Peyer's patch (tissue), 4 donors: ENCODE measurements around the gene DVL2. TPM values are rescaled to one million over a fixed set of nuclear protein-coding genes. Genes with fewer than 3 reads are reported as not detected.

Experiments used
- DNase-seq, 3 donors: peaks; one replicate each; pipeline ENCODE4 v3.0.0-alpha.2; 2017 to 2019
- H3K27ac ChIP-seq, 4 donors: fragments of 200-600 bp; sonication (generic); one replicate each; pipeline ENCODE4 v1.5.1; 2016 to 2019
- H3K27me3 ChIP-seq, 2 donors: fragments of 200-600 bp; sonication (generic); one replicate each; pipeline ENCODE4 v1.5.1; 2019
- H3K36me3 ChIP-seq, 3 donors: fragments of 200-600 bp; sonication (generic); one replicate each; pipeline ENCODE4 v1.5.1; 2016 to 2019
- H3K4me1 ChIP-seq, 4 donors: fragments of 200-600 bp; sonication (generic); one replicate each; pipeline ENCODE4 v1.5.1; 2016 to 2019
- H3K4me3 ChIP-seq, 4 donors: fragments of 200-600 bp; sonication (generic); 1 replicate in 3 of 4; 2 replicates in 1 of 4; pipeline ENCODE4 v1.5.1; 2016 to 2019; ENCODE audit warnings: mild to moderate bottlenecking in 1 of 4
- H3K9me3 ChIP-seq, 4 donors: fragments of 200-600 bp; sonication (generic); one replicate each; pipeline ENCODE4 v1.5.1; 2016 to 2019; ENCODE audit warnings: mild to moderate bottlenecking in 1 of 4
- POLR2A ChIP-seq, 2 donors: fragments of 450-650 bp; IDR thresholded peaks; one replicate each; pipeline ENCODE4 v1.5.1; 2017; ENCODE audit warnings: antibody characterized with exemption in 2 of 2, mild to moderate bottlenecking in 2 of 2, moderate library complexity in 2 of 2
- total RNA-seq, 4 donors: library from RNA; depleted of rRNA; stranded (reverse); fragments of >200 nt; gene quantifications; one replicate each; pipeline ENCODE4 v1.1.0, GENCODE V29; 2016
- TF ChIP-seq, protein P1 (sequence below), 6 experiments: fragments of 450-650 bp in 4 of 6; fragments of 200-600 bp in 2 of 6; sonication (generic) in 1 of 6; IDR thresholded peaks; one replicate each; pipeline ENCODE4 v1.5.1; 2017 to 2019; ENCODE audit warnings: antibody characterized with exemption in 6 of 6, mild to moderate bottlenecking in 3 of 6, moderate library complexity in 1 of 6

Gene DVL2
- total RNA-seq, 4 donors from 2014 or later = 42.1 to 61.9 (median 50.1) TPM

DNA sequence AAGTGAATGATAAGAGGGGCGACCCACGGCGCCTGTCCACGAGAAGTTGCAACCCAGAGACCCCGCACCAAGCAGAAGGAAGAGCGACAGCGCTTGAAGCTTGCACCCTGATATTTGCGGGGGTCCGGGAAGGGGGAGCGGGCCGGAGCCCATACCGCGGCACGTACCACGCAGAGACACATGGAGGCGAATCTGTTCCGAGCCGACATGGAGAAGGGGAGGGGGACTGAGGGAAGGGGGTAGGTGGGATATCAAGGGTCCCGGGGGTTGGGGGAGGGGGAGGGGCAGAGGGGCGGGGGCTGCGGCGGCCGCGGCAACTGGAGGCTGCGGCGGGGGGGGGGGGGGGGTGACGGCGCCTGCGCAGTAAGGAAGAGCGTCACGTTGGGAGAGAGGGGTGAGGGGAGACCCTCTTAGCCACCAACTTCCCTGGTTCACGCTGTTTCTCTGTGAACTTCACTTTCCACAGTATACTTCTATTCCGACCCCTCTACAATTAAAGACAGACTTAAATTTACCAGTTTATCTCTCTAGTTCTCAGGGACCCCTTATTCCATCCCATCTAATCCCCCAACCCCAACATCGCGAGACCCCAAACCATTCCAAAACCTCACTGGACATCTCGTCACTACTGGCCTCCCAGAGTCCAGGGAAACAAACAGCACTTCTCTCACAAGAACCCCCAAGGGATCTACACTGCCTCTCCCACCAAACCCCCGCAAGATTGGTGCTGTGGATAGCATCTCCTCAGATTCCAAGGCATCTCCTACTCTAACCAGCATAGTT lies 22.6 kb downstream of the DVL2 start:
- Histone ChIP-seq H3K27me3 (no peaks in the 10 kb centered on the region), H3K4me3 (no peak overlapping the region), H3K9me3 (no peaks in the 10 kb centered on the region), H3K36me3 (no peaks in the 10 kb centered on the region), H3K4me1 (peaks cover 0 to 27% (median 0%) of the 10 kb centered on the region in 4 donors), H3K27ac (no peak overlapping the region)
- DNase-seq = no peak
- TF ChIP-seq, protein P1, sequence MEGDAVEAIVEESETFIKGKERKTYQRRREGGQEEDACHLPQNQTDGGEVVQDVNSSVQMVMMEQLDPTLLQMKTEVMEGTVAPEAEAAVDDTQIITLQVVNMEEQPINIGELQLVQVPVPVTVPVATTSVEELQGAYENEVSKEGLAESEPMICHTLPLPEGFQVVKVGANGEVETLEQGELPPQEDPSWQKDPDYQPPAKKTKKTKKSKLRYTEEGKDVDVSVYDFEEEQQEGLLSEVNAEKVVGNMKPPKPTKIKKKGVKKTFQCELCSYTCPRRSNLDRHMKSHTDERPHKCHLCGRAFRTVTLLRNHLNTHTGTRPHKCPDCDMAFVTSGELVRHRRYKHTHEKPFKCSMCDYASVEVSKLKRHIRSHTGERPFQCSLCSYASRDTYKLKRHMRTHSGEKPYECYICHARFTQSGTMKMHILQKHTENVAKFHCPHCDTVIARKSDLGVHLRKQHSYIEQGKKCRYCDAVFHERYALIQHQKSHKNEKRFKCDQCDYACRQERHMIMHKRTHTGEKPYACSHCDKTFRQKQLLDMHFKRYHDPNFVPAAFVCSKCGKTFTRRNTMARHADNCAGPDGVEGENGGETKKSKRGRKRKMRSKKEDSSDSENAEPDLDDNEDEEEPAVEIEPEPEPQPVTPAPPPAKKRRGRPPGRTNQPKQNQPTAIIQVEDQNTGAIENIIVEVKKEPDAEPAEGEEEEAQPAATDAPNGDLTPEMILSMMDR (IDR thresholded peaks at IDR 0.05) = no peak
- TF ChIP-seq POLR2A (IDR thresholded peaks at IDR 0.05) = no peak

DNA sequence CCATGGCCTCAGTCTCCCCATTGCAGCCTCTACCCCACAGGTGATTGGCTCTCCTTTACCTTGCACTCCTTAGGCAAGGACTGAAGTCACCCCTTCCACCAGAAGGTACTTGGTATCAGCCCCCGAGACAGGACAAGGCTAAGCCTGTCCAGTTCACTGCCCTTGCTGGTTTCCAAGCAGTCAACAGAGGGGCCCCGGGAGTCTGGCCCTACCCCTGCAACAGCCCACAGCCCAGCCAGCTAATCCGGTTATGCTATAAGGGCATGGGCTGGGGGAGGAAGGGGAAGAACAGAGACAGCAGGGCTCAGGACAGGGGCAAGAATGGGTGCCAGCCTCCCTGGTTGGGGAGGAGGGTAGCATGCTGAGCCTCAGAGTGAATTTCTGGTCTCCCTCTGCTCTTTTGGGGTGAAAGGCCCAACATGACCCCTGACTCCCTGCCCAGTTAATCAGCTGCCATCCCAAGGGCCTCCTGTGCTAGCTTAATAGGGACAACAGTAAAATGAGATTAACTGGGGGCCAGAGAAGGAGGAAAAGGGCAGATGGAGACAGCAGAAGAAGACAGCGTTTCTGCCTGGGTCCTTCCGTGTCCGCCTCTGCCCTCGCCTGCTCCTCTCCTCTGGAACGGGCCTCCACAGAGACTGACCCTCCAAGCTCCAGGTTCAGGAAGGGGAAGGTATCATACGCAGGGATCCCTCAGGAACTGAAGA lies 25.4 kb downstream of the DVL2 start:
- Histone ChIP-seq H3K27ac (no peak overlapping the region), H3K4me3 (no peak overlapping the region), H3K27me3 (no peaks in the 10 kb centered on the region), H3K9me3 (no peaks in the 10 kb centered on the region), H3K36me3 (no peaks in the 10 kb centered on the region), H3K4me1 (peaks cover 0 to 8% (median 1%) of the 10 kb centered on the region in 4 donors)
- TF ChIP-seq POLR2A (IDR thresholded peaks at IDR 0.05) = no peak
- TF ChIP-seq, protein P1 (IDR thresholded peaks at IDR 0.05) = no peak
- no peak for DNase-seq

DNA sequence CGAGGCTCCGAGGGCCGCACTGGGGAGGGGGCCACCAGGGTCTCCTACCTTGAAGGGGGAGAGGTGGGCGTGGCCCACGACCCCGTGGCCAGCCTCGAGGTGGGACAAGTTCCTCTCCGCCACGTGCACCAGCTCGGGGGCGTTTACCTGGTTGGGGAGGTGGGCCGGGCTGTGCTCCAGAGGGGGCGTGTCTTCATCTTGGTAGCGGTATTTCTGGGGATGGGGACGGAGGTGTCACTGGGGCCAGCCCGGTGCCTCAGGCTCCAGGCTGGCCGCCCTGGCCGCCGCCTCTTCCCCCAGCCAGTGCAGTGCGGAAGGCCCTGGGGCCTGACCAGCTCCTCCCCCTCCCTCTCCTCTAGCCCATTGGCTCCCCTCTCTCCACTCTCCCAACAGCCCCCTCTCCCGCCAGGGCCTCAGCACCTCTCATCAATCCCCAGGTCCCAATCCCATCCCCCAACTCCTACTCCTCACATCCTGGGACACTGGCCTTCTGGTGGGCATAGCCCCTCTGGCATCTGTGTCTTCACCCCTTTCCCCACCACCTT lies 26.2 kb downstream of the DVL2 start:
- no peak for DNase-seq
- H3K27ac ChIP-seq = no peak overlapping the region
- TF ChIP-seq, protein P1 (IDR thresholded peaks at IDR 0.05) = no peak
- TF ChIP-seq POLR2A (IDR thresholded peaks at IDR 0.05) = no peak
- no peaks in the 10 kb centered on the region for H3K27me3 ChIP-seq
- H3K4me3 ChIP-seq = no peak overlapping the region
- peaks cover 0 to 6% (median 1%) of the 10 kb centered on the region in 4 donors for H3K4me1 ChIP-seq
- no peaks in the 10 kb centered on the region for H3K9me3 ChIP-seq
- peaks cover 0 to under 1% (median 0%) of the 10 kb centered on the region in 3 donors for H3K36me3 ChIP-seq

DNA sequence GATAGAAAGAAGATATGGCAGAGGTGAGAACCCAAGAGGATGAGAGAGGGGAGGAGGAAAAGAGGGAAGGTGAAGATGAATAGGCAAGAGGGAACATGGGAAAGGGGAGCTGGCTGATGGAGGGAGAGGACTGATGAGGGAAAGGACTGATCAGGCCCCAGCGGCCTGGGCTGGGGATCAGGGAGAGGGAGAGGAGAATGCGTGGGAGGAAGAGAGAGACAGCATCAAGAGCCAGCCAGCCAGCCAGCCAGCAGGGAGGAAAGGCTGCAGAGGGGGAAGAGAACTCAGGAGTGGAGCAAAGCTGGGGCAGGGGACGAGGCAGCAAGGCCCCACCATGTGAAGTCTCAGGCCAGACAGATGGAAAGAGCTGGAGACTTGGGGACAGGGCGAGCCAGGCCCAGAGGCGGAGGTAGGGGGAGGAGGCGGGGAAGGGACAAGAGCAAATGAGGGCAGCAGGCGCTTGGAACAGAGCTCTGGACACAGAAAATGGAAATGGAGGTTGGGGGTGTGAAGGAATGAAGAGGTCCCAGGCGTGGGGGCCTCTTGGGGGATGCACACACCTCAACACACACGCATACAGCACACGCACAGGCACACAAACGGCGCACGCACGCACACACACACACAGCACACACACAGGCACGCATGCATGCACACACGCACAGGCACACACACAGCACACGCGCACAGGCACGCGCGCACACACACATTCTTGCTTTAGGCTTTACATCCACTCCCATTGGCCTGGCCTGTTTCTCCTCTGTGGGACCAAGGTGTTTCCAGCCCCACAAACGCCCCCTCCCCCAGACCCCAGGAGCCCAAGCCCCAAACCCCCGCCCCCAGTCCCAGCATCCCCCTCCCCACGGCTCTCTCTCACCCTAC lies 27.0 kb downstream of the DVL2 start:
- Histone ChIP-seq H3K9me3 (no peaks in the 10 kb centered on the region), H3K27me3 (no peaks in the 10 kb centered on the region), H3K27ac (no peak overlapping the region), H3K4me3 (no peak overlapping the region), H3K4me1 (peaks cover 0 to 6% (median 1%) of the 10 kb centered on the region in 4 donors), H3K36me3 (peaks cover 0 to 8% (median 0%) of the 10 kb centered on the region in 3 donors)
- peak in 1 of 3 donors; percentile 28 for DNase-seq
- TF ChIP-seq POLR2A (IDR thresholded peaks at IDR 0.05) = no peak
- TF ChIP-seq, protein P1 (IDR thresholded peaks at IDR 0.05) = no peak

DNA sequence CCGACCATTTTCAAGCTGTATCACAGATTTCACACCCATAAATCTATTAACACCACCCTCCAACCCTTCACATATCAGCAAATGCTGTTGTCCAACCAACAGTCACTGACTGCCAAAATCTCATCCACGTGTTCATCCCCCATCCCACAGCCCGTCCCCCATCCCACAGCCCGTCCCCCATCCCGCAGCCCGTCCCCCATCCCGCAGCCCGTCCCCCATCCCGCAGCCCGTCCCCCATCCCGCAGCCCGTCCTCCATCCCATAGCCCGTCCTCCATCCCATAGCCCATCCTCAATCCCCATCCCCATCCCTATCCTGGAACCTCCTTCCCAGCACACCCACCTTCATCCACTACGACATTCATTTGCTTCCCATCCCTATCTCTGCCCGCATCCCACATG lies 28.8 kb downstream of the DVL2 start:
- Histone ChIP-seq H3K27me3 (no peaks in the 10 kb centered on the region), H3K4me1 (peaks cover 0 to 6% (median 1%) of the 10 kb centered on the region in 4 donors), H3K27ac (peak overlapping the region; percentile 15 to 72 (median 58)), H3K36me3 (peaks cover 0 to 10% (median 0%) of the 10 kb centered on the region in 3 donors), H3K4me3 (peak overlapping the region; percentile 32 to 52 (median 50)), H3K9me3 (no peaks in the 10 kb centered on the region)
- DNase-seq = no peak
- TF ChIP-seq, protein P1 (IDR thresholded peaks at IDR 0.05) = no peak
- no peak for TF ChIP-seq POLR2A (IDR thresholded peaks at IDR 0.05)
